Measurements from ENCODE around the gene COX4I2.
"Not testable (repeated sequence)": the region's sequence is repeated elsewhere in the genome, so short reads cannot be mapped to it uniquely, and the experiment has no call there.

The COX4I2 gene

GRCh38 chr20:31637660-31638059 lies at the start of gene COX4I2:
COX4I2 (plus strand) TSS chr20:31637912; CDS start chr20:31639018, 1,106 bp downstream.
- no peak for DNase-seq

- DNase-seq, result no peak
Measured at GRCh38 chr20:31590717-31591225, 46.9 kb upstream of the COX4I2 start.

GRCh38 chr20:31593221-31594001 lies 44.3 kb upstream of the COX4I2 start:
- peak; percentile 37 for DNase-seq

- no peak for DNase-seq
Measured at GRCh38 chr20:31594002-31594557, 43.6 kb upstream of the COX4I2 start.

- DNase-seq, result no peak
Measured at GRCh38 chr20:31594558-31595379, 42.9 kb upstream of the COX4I2 start.

GRCh38 chr20:31595380-31595653 lies 42.4 kb upstream of the COX4I2 start:
- DNase-seq, result no peak

- no peak for DNase-seq
Measured at GRCh38 chr20:31595654-31596411, 41.9 kb upstream of the COX4I2 start.

GRCh38 chr20:31596412-31596715 lies 41.3 kb upstream of the COX4I2 start:
- DNase-seq, result not testable (repeated sequence)

- DNase-seq, result no peak
Measured at GRCh38 chr20:31596831-31597480, 40.8 kb upstream of the COX4I2 start.

GRCh38 chr20:31597481-31597855 lies 40.2 kb upstream of the COX4I2 start:
- no peak for DNase-seq

GRCh38 chr20:31602431-31602778 lies 35.3 kb upstream of the COX4I2 start:
- DNase-seq, result no peak

GRCh38 chr20:31602779-31603441 lies 34.8 kb upstream of the COX4I2 start:
- DNase-seq, result no peak

- peak; percentile 98 for DNase-seq
Measured at GRCh38 chr20:31603822-31604566, 33.7 kb upstream of the COX4I2 start.

- DNase-seq, result no peak
Measured at GRCh38 chr20:31604567-31605030, 33.1 kb upstream of the COX4I2 start.

- peak; percentile 93 for DNase-seq
Measured at GRCh38 chr20:31605031-31605901, 32.4 kb upstream of the COX4I2 start, which contains the start of gene ID1. ID1 (plus strand) TSS chr20:31605289; CDS start chr20:31605388, 99 bp downstream.

- DNase-seq, result no peak
Measured at GRCh38 chr20:31605902-31606803, 31.6 kb upstream of the COX4I2 start.

GRCh38 chr20:31606804-31607639 lies 30.7 kb upstream of the COX4I2 start:
- DNase-seq, result peak; percentile 67

GRCh38 chr20:31607640-31608250 lies 30.0 kb upstream of the COX4I2 start:
- DNase-seq, result no peak

Data from DMS153 (cell line).